Suppressor macrophage (primary cell): Measurements from ENCODE around the gene NFIC.

Source experiments
- DNase-seq, 4 experiments: peaks; one replicate each; pipeline ENCODE4 v3.0.0-alpha.2; 2020 to 2022

The NFIC gene

GRCh38 chr19:3512562-3513228, 146.3 kb downstream of the NFIC start:
- DNase-seq, result no peak

GRCh38 chr19:3513229-3514140, 147.1 kb downstream of the NFIC start:
- DNase-seq, result no peak

GRCh38 chr19:3514930-3515329, 148.5 kb downstream of the NFIC start:
- no peak for DNase-seq

GRCh38 chr19:3515891-3516422, 149.6 kb downstream of the NFIC start:
- DNase-seq, result no peak

- DNase-seq, result no peak
These were observed 150.4 kb downstream of the NFIC start for GRCh38 chr19:3516675-3517207.

GRCh38 chr19:3517638-3518037, 151.3 kb downstream of the NFIC start:
- DNase-seq, result no peak

GRCh38 chr19:3518255-3518654, 151.9 kb downstream of the NFIC start:
- no peak for DNase-seq

GRCh38 chr19:3518659-3519058, 152.3 kb downstream of the NFIC start:
- no peak for DNase-seq
